Retinal pigment epithelial cell (primary cell): Measurements from ENCODE around the gene TMED3.

Experiments used
- DNase-seq: peaks from one replicate; pipeline ENCODE4 v3.0.0-alpha.2; 2010; ENCODE audit warnings: low read depth
- H3K4me3 ChIP-seq: 2 replicates; pipeline ENCODE4 v1.5.1; 2011; ENCODE audit warnings: mild to moderate bottlenecking, low read length, control low read depth, moderate library complexity
- CTCF ChIP-seq: conservative IDR thresholded peaks from 2 replicates; pipeline ENCODE4 v1.5.1; 2011; ENCODE audit warnings: low read depth, low read length, control low read depth, inconsistent platforms

Gene TMED3

GRCh38 chr15:79310985-79311900 lies at the start of gene TMED3:
Gene TMED3 (plus strand): TSS chr15:79311112. CDS start chr15:79311250, 138 bp downstream.
- peak within 1 kb of the TSS; percentile 88 for H3K4me3 ChIP-seq
- TF ChIP-seq CTCF, result peak; percentile 11
- peak; percentile 48 for DNase-seq

GRCh38 chr15:79261836-79262235 lies 49.1 kb upstream of the TMED3 start:
- no peak for DNase-seq
- no peak overlapping the region for H3K4me3 ChIP-seq
- no peak for TF ChIP-seq CTCF

GRCh38 chr15:79265167-79265566 lies 45.7 kb upstream of the TMED3 start:
- no peak for DNase-seq
- H3K4me3 ChIP-seq, result no peak overlapping the region
- no peak for TF ChIP-seq CTCF

- DNase-seq, result no peak
Observed at GRCh38 chr15:79265987-79266579, 44.8 kb upstream of the TMED3 start.

GRCh38 chr15:79282371-79283251 lies 28.3 kb upstream of the TMED3 start, which contains the start of gene ANKRD34C:
Gene ANKRD34C (plus strand): TSS chr15:79282722. CDS start chr15:79293285, 10,563 bp downstream.
- H3K4me3 ChIP-seq, result no peak within 1 kb of the TSS
- DNase-seq, result no peak
- TF ChIP-seq CTCF, result no peak

More at GRCh38 chr15:79265987-79266579, 44.8 kb upstream of the TMED3 start:
- no peak overlapping the region for H3K4me3 ChIP-seq
- no peak for TF ChIP-seq CTCF

- TF ChIP-seq CTCF, result no peak
- H3K4me3 ChIP-seq, result no peak overlapping the region
Observed at GRCh38 chr15:79283252-79284048, 27.5 kb upstream of the TMED3 start.

More at GRCh38 chr15:79283252-79284048, 27.5 kb upstream of the TMED3 start:
- no peak for DNase-seq
